Neural progenitor cell (in vitro differentiated cells): ENCODE data around the gene CAPSL. TPM values are rescaled to one million over a fixed set of nuclear protein-coding genes. Genes with fewer than 3 reads are reported as not detected.

Source experiments
- DNase-seq: peaks from one replicate; pipeline ENCODE4 v3.0.0-alpha.2; 2016; ENCODE audit warnings: low spot score
- H2AFZ ChIP-seq: fragments of 200-600 bp; sonication (generic); replicated peaks from 2 replicates; pipeline ENCODE4 v1.6.1; 2016; ENCODE audit warnings: antibody characterized with exemption
- H3F3A ChIP-seq: fragments of 200-600 bp; sonication (generic); 2 replicates; pipeline ENCODE4 v1.6.1; 2016; ENCODE audit warnings: antibody characterized with exemption, low read depth
- H3K27ac ChIP-seq: fragments of 200-600 bp; sonication (generic); 2 replicates; pipeline ENCODE4 v1.5.1; 2016; ENCODE audit warnings: mild to moderate bottlenecking
- H3K27me3 ChIP-seq: fragments of 200-600 bp; sonication (generic); 2 replicates; pipeline ENCODE4 v1.6.1; 2016; ENCODE audit warnings: mild to moderate bottlenecking, moderate library complexity
- H3K36me3 ChIP-seq: fragments of 200-600 bp; sonication (generic); 2 replicates; pipeline ENCODE4 v1.5.1; 2016
- H3K4me1 ChIP-seq: fragments of 200-600 bp; sonication (generic); 2 replicates; pipeline ENCODE4 v1.6.1; 2016; ENCODE audit warnings: mixed run types
- H3K4me2 ChIP-seq: fragments of 200-600 bp; sonication (generic); 2 replicates; pipeline ENCODE4 v1.6.1; 2016
- H3K4me3 ChIP-seq: fragments of 200-600 bp; sonication (generic); 2 replicates; pipeline ENCODE4 v1.5.1; 2016
- H3K79me2 ChIP-seq: fragments of 200-600 bp; sonication (generic); 2 replicates; pipeline ENCODE4 v1.6.1; 2016; ENCODE audit warnings: low read depth
- H3K9ac ChIP-seq: fragments of 200-600 bp; sonication (generic); 2 replicates; pipeline ENCODE4 v1.6.1; 2016
- H3K9me3 ChIP-seq: fragments of 200-600 bp; sonication (generic); 2 replicates; pipeline ENCODE4 v1.5.1; 2016; ENCODE audit warnings: low read depth
- H4K20me1 ChIP-seq: fragments of 200-600 bp; sonication (generic); 2 replicates; pipeline ENCODE4 v1.6.1; 2016; ENCODE audit warnings: low read depth
- H3K27ac Mint-ChIP-seq: 3 replicates; pipeline ENCODE4 v1.8.0; 2021; ENCODE audit warnings: mixed read lengths
- H3K27me3 Mint-ChIP-seq: 2 replicates; pipeline ENCODE4 v1.8.0; 2022; ENCODE audit warnings: low read depth, mild to moderate bottlenecking, inconsistent platforms, moderate library complexity, mixed read lengths; ENCODE audit not compliant: insufficient read depth
- H3K36me3 Mint-ChIP-seq: 3 replicates; pipeline ENCODE4 v1.8.0; 2021; ENCODE audit warnings: mixed read lengths
- H3K4me1 Mint-ChIP-seq: 3 replicates; pipeline ENCODE4 v1.8.0; 2021; ENCODE audit warnings: mixed read lengths
- H3K4me3 Mint-ChIP-seq: 3 replicates; pipeline ENCODE4 v1.8.0; 2021; ENCODE audit warnings: mild to moderate bottlenecking, moderate library complexity, mixed read lengths
- H3K9me3 Mint-ChIP-seq: 3 replicates; pipeline ENCODE4 v1.8.0; 2020; ENCODE audit warnings: mixed read lengths
- CTCF ChIP-seq: fragments of 200-600 bp; sonication (generic); IDR thresholded peaks from 2 replicates; pipeline ENCODE4 v1.5.1; 2017; ENCODE audit warnings: antibody characterized with exemption, mild to moderate bottlenecking
- EZH2 ChIP-seq: fragments of 200-600 bp; sonication (generic); IDR thresholded peaks from 2 replicates; pipeline ENCODE4 v1.6.1; 2017; ENCODE audit warnings: antibody characterized with exemption, mild to moderate bottlenecking, moderate library complexity
- EZH2phosphoT487 ChIP-seq: fragments of 200-600 bp; sonication (generic); IDR thresholded peaks from 2 replicates; pipeline ENCODE4 v1.6.1; 2017; ENCODE audit warnings: antibody characterized with exemption
- total RNA-seq: library from RNA; depleted of rRNA; stranded (reverse); fragments of >200 nt; gene quantifications from 2 replicates; pipeline ENCODE4 v1.2.3, GENCODE V29; 2015; ENCODE audit warnings: low replicate concordance

CAPSL gene
- total RNA-seq, 1 donor from 2014 or later = 0.15 TPM

DNA sequence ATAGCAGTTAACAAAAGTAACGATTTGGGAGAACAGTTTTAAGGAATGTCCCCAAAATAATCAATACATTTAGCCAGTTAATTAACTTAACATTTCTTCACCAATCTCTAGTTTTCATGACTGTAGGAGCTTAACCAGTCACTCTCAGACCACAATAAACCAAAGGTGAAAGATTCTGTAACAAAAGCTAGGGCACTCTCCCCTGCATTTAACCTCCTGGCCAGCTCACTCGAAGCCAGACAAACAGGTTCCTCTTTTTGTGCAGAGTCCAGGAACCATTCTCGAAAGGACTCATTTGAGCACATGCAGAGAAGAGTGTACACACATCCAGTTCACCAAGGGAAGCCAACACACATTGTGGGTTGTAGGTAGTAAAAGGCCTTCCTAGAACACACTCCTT lies 75.3 kb downstream of the CAPSL start:
- H3K9me3 Mint-ChIP-seq = peaks cover 2% of the 10 kb centered on the region
- no peaks in the 10 kb centered on the region for H3K36me3 Mint-ChIP-seq
- peaks cover 5% of the 10 kb centered on the region for H3K27me3 Mint-ChIP-seq

DNA sequence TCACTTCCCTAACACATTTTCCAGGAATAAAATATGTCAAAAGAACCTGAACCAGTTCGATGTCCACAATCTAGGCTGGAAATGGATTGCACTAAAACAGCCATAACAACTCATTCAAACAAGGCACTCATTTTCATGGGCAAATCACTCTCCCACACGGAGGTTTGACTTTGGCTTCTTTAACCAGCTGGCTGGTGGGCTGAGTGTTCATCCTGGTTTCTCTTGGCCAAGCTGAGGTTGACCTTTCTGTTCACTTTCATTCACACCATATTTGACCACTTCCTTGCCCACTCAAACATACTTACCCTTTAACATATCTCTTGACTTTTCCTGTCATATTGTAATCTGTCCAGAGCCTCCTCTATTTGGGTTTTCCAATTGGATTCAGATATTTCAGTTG lies 76.3 kb downstream of the CAPSL start:
- no peak for TF ChIP-seq EZH2
- TF ChIP-seq EZH2phosphoT487 = no peak
- no peak for TF ChIP-seq CTCF
- Histone ChIP-seq H3K9me3 (no peaks in the 10 kb centered on the region), H3K4me2 (no peak overlapping the region), H3F3A (no peaks in the 10 kb centered on the region), H4K20me1 (no peaks in the 10 kb centered on the region), H3K4me1 (peaks cover 12% of the 10 kb centered on the region), H2AFZ (no peak overlapping the region), H3K27ac (no peak overlapping the region), H3K9ac (no peak overlapping the region), H3K79me2 (no peaks in the 10 kb centered on the region), H3K4me3 (no peak overlapping the region), H3K27me3 (no peaks in the 10 kb centered on the region), H3K36me3 (no peaks in the 10 kb centered on the region)
- Mint-ChIP-seq H3K27me3 (peaks cover 5% of the 10 kb centered on the region), H3K36me3 (no peaks in the 10 kb centered on the region), H3K4me1 (peaks cover 21% of the 10 kb centered on the region), H3K9me3 (peaks cover 2% of the 10 kb centered on the region), H3K4me3 (no peak overlapping the region), H3K27ac (no peak overlapping the region)
- DNase-seq = no peak

More for the DNA sequence above, 75.3 kb downstream of the CAPSL start:
- no peak for DNase-seq
- H2AFZ ChIP-seq = no peak overlapping the region
- TF ChIP-seq CTCF (no peak), EZH2phosphoT487 (no peak), EZH2 (no peak)
- peaks cover 12% of the 10 kb centered on the region for H3K4me1 ChIP-seq
- H3K27me3 ChIP-seq = no peaks in the 10 kb centered on the region
- H3K36me3 ChIP-seq = no peaks in the 10 kb centered on the region
- no peak overlapping the region for H3K27ac ChIP-seq
- H3K9ac ChIP-seq = no peak overlapping the region
- H3F3A ChIP-seq = no peaks in the 10 kb centered on the region
- H3K9me3 ChIP-seq = no peaks in the 10 kb centered on the region
- H3K4me2 ChIP-seq = no peak overlapping the region
- H3K4me1 Mint-ChIP-seq = peaks cover 21% of the 10 kb centered on the region
- no peak overlapping the region for H3K4me3 Mint-ChIP-seq
- H3K27ac Mint-ChIP-seq = no peak overlapping the region
- H3K79me2 ChIP-seq = no peaks in the 10 kb centered on the region
- no peak overlapping the region for H3K4me3 ChIP-seq
- no peaks in the 10 kb centered on the region for H4K20me1 ChIP-seq

DNA sequence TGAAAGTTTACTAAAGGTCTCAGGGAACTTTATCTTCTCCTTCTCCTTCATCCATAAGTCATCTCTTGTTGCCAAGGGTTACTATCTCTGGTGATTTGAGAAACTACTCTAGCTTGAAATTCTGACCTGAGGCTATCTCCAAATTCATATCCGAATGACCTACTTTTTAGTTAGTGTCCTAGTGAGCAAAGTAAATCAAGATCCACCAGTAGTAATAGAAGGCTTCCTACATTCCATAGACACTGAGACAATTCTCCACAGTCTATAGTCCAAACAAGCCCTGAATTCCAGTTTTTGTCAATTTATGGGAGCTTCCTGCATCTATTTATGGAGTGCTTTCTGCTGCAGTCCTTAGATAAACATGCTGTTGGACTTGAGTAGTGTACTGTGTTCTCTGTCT lies 76.7 kb downstream of the CAPSL start:
- TF ChIP-seq EZH2 = no peak
- TF ChIP-seq CTCF = no peak
- no peak for TF ChIP-seq EZH2phosphoT487
- Histone ChIP-seq H3K27me3 (no peaks in the 10 kb centered on the region), H3K27ac (no peak overlapping the region), H3K4me2 (no peak overlapping the region), H3K4me3 (no peak overlapping the region), H3K9ac (no peak overlapping the region), H3F3A (no peaks in the 10 kb centered on the region), H4K20me1 (no peaks in the 10 kb centered on the region), H3K36me3 (no peaks in the 10 kb centered on the region), H2AFZ (no peak overlapping the region), H3K9me3 (no peaks in the 10 kb centered on the region), H3K79me2 (no peaks in the 10 kb centered on the region), H3K4me1 (peaks cover 12% of the 10 kb centered on the region)
- DNase-seq = no peak
- H3K36me3 Mint-ChIP-seq = no peaks in the 10 kb centered on the region
- no peak overlapping the region for H3K27ac Mint-ChIP-seq
- H3K4me3 Mint-ChIP-seq = no peak overlapping the region
- peaks cover 2% of the 10 kb centered on the region for H3K9me3 Mint-ChIP-seq
- H3K27me3 Mint-ChIP-seq = peaks cover 5% of the 10 kb centered on the region
- peaks cover 21% of the 10 kb centered on the region for H3K4me1 Mint-ChIP-seq

DNA sequence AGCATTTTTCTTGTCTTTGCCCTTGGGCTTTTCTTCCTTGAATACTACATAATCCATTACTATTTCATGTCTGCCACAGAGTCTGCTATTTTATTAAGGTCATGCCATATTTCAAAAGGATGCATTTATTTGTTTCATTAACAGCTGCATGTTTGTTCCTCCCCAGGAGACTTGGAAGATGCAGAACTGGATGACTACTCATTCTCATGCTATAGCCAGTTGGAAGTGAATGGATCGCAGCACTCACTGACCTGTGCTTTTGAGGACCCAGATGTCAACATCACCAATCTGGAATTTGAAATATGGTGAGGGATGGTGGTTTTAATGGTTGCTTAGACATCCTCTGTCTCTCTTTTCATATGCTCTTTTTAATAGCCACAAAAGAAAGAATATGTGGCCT lies 77.7 kb downstream of the CAPSL start:
- Mint-ChIP-seq H3K4me1 (peaks cover 21% of the 10 kb centered on the region), H3K9me3 (peaks cover 2% of the 10 kb centered on the region), H3K36me3 (no peaks in the 10 kb centered on the region), H3K4me3 (no peak overlapping the region), H3K27me3 (peaks cover 5% of the 10 kb centered on the region), H3K27ac (no peak overlapping the region)
- TF ChIP-seq CTCF = no peak
- TF ChIP-seq EZH2phosphoT487 = no peak
- TF ChIP-seq EZH2 = no peak
- no peak overlapping the region for H3K9ac ChIP-seq
- no peaks in the 10 kb centered on the region for H4K20me1 ChIP-seq
- H3K9me3 ChIP-seq = no peaks in the 10 kb centered on the region
- no peak overlapping the region for H3K27ac ChIP-seq
- H3F3A ChIP-seq = no peaks in the 10 kb centered on the region
- no peaks in the 10 kb centered on the region for H3K79me2 ChIP-seq
- no peak overlapping the region for H3K4me3 ChIP-seq
- no peak overlapping the region for H2AFZ ChIP-seq
- DNase-seq = no peak
- no peaks in the 10 kb centered on the region for H3K27me3 ChIP-seq
- peaks cover 12% of the 10 kb centered on the region for H3K4me1 ChIP-seq
- H3K36me3 ChIP-seq = no peaks in the 10 kb centered on the region
- H3K4me2 ChIP-seq = no peak overlapping the region
